ENCODE results near the gene SERAC1. TPM values are rescaled to one million over a fixed set of nuclear protein-coding genes. Genes with fewer than 3 reads are reported as not detected.

Gene SERAC1
- total RNA-seq, 1 experiment from 2014 or later, result 7.6 TPM

DNA sequence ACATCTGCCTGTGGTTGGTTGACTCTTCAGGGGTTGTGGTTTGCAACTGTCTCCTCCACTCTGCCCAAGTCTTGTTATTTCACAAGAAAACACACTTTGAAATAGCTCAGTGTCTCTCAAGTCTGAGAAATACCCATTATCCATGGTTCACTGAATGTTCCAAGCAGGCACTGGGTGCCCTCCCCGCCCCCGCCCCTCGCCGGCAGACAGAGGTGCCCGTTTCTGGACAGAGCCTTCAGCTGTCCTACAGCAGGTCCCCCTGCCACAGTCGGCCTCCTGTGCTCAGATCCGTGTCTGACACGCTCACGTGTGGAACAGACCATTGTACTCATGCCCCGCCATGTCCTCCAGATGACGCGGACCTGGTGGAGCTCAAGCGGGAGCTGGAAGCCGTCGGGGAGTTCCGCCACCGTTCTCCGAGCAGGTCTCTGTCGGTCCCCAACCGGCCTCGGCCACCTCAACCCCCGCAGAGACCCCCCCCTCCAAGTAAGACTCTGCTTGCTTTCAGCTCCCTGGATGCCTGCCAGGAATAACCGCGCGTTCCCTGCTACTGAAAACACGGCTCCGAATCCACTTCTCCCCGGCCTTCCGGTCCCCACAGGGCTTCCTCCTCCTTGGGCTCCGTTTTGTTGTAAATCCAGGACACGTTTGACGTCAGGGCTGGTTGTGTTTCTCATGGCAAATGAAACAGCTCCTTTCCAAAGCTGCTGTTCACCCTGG lies 81.4 kb downstream of the SERAC1 start:
- Histone ChIP-seq H2AFZ (ENCODE audit: low read length) (no peak overlapping the region), H2AK5ac (ENCODE audit: insufficient read length, low read length) (no peak overlapping the region), H4K91ac (ENCODE audit: insufficient read length, low read depth, low read length) (no peak overlapping the region), H4K5ac (ENCODE audit: insufficient read length, low read depth, low read length) (no peak overlapping the region), H3K23me2 (ENCODE audit: insufficient read length, low read depth, low read length, poor library complexity, severe bottlenecking) (no peaks in the 10 kb centered on the region), H2BK20ac (ENCODE audit: low read depth, low read length, poor library complexity, severe bottlenecking) (no peak overlapping the region), H3K4ac (ENCODE audit: low read depth, low read length) (no peak overlapping the region), H2BK120ac (ENCODE audit: low read depth, low read length, poor library complexity, severe bottlenecking) (no peak overlapping the region), H2BK15ac (ENCODE audit: low read depth, low read length) (no peak overlapping the region), H3K9me3 (ENCODE audit: control insufficient read depth, low read depth, low read length) (no peaks in the 10 kb centered on the region), H2BK5ac (ENCODE audit: insufficient read length, low read length) (no peak overlapping the region), H4K8ac (replicated peaks; ENCODE audit: insufficient read length, low read depth, low read length) (no peak overlapping the region), H3K4me2 (ENCODE audit: insufficient read depth, insufficient read length, low read length) (no peak overlapping the region), H3K9ac (ENCODE audit: extremely low read depth, insufficient read length, low read length) (no peak overlapping the region), H3K18ac (ENCODE audit: insufficient read length, low read depth, low read length) (no peak overlapping the region), H3K27ac (ENCODE audit: insufficient read length, low read depth, low read length) (no peak overlapping the region), H3K4me1 (ENCODE audit: insufficient read depth, low read length) (no peaks in the 10 kb centered on the region), H4K20me1 (ENCODE audit: control insufficient read depth, insufficient read depth, insufficient read length) (no peaks in the 10 kb centered on the region), H3K23ac (ENCODE audit: insufficient read length, low read depth, low read length) (no peak overlapping the region), H2BK12ac (ENCODE audit: insufficient read length, low read depth, low read length) (no peak overlapping the region), H3K79me1 (ENCODE audit: insufficient read depth, low read depth, low read length, poor library complexity, severe bottlenecking) (no peaks in the 10 kb centered on the region), H3K27me3 (ENCODE audit: insufficient read depth, low read length) (no peaks in the 10 kb centered on the region), H3T11ph (ENCODE audit: low read length) (no peak overlapping the region), H3K14ac (ENCODE audit: insufficient read depth, low read length) (no peak overlapping the region; the same call in 1 of the 2 replicates), H3K79me2 (ENCODE audit: insufficient read depth, low read length) (no peaks in the 10 kb centered on the region), H3K56ac (ENCODE audit: insufficient read length, low read depth, low read length) (no peak overlapping the region)
- Mint-ChIP-seq H3K27ac (peak overlapping the region in 2 of 3 experiments; percentile 11 to 44; a peak in 3 of 7 replicates), H3K27me3 (ENCODE audit: low read depth) (no peaks in the 10 kb centered on the region; the same call in 1 of the 2 replicates), H3K4me3 (no peak overlapping the region), H3K36me3 (ENCODE audit: insufficient read depth in 1 of 3, low read depth in 3 of 3) (peaks cover 9 to 69% (median 14%) of the 10 kb centered on the region in 3 experiments; a peak in 6 of 7 replicates), H3K9me3 (no peaks in the 10 kb centered on the region), H3K4me1 (no peaks in the 10 kb centered on the region)
- TF ChIP-seq, protein P1, sequence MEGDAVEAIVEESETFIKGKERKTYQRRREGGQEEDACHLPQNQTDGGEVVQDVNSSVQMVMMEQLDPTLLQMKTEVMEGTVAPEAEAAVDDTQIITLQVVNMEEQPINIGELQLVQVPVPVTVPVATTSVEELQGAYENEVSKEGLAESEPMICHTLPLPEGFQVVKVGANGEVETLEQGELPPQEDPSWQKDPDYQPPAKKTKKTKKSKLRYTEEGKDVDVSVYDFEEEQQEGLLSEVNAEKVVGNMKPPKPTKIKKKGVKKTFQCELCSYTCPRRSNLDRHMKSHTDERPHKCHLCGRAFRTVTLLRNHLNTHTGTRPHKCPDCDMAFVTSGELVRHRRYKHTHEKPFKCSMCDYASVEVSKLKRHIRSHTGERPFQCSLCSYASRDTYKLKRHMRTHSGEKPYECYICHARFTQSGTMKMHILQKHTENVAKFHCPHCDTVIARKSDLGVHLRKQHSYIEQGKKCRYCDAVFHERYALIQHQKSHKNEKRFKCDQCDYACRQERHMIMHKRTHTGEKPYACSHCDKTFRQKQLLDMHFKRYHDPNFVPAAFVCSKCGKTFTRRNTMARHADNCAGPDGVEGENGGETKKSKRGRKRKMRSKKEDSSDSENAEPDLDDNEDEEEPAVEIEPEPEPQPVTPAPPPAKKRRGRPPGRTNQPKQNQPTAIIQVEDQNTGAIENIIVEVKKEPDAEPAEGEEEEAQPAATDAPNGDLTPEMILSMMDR (conservative IDR thresholded peaks at IDR 0.05), result no peak
- WGBS (ENCODE audit: extremely low coverage, insufficient read length, low lambda C conversion rate), result no CpG with 5 or more reads among the region's 32 CpGs
- DNase-seq, result no peak

Measured in H9 (cell line).